ENCODE measurements around the gene HBG2.

GRCh38 chr11:5229796-5230195 lies 24.8 kb downstream of the HBG2 start:
- TF ChIP-seq CTCF (IDR thresholded peaks at IDR 0.05) (no peak), POLR2A (IDR thresholded peaks at IDR 0.05) (no peak)

Measured in thyroid gland (tissue), 4 donors.